Activated naive CD4-positive, alpha-beta T cell treated with anti-CD3 and anti-CD28 coated beads, Interleukin-2, amount 50 U/mL, for 72 hours (primary cell): Measurements from ENCODE around the gene SERF2. TPM values are rescaled to one million over a fixed set of nuclear protein-coding genes. Genes with fewer than 3 reads are reported as not detected.
"Not testable (repeated sequence)": the region's sequence is repeated elsewhere in the genome, so short reads cannot be mapped to it uniquely, and the experiment has no call there.

Source experiments
- ATAC-seq, 2 donors: fragments of 150-1000 bp; cut with Tn5 transposase; 2 replicates each; pipeline ENCODE4 v1.10.0; 2021; ENCODE audit warnings: mild to moderate bottlenecking in 2 of 2, moderate library complexity in 2 of 2
- DNase-seq, 2 donors: peaks; one replicate each; pipeline ENCODE4 v3.0.0; 2021 to 2022; ENCODE audit warnings: low spot score in 2 of 2
- H3K27ac Mint-ChIP-seq, 2 donors: one replicate each; pipeline ENCODE4 v1.8.0; 2022; ENCODE audit warnings: mild to moderate bottlenecking in 2 of 2, mixed read lengths in 2 of 2
- H3K36me3 Mint-ChIP-seq, 2 donors: one replicate each; pipeline ENCODE4 v1.8.0; 2022; ENCODE audit warnings: mixed read lengths in 2 of 2
- H3K9me3 Mint-ChIP-seq, 2 donors: one replicate each; pipeline ENCODE4 v1.8.0; 2022; ENCODE audit warnings: mixed read lengths in 2 of 2
- total RNA-seq, 2 donors: library from RNA; stranded (reverse); gene quantifications; one replicate each; pipeline ENCODE4 v1.2.3, GENCODE V29; 2022

The SERF2 gene
- total RNA-seq = 100 to 1,000 TPM; 714 to 722 TPM

GRCh38 chr15:43791993-43792760 lies at the start of gene SERF2:
SERF2 (plus strand) TSS chr15:43792320; CDS start chr15:43792377, 57 bp downstream.
- Mint-ChIP-seq H3K27ac (peak within 1 kb of the TSS; percentile 98 to 100), H3K9me3 (no peaks in the 10 kb centered on the region), H3K36me3 (peaks cover 38% of the 10 kb centered on the region in 2 donors)
- DNase-seq = peak; percentile 99 to 100
- peak; percentile 90 to 98 for ATAC-seq

GRCh38 chr15:43746245-43746902 lies 45.7 kb upstream of the SERF2 start, which contains the start of gene PDIA3:
PDIA3 (plus strand) TSS chr15:43746438; CDS start chr15:43746540, 102 bp downstream.
- peak within 1 kb of the TSS; percentile 95 to 97 for H3K27ac Mint-ChIP-seq
- ATAC-seq (peak; percentile 86 to 89), DNase-seq (peak; percentile 88 to 92)
- H3K36me3 Mint-ChIP-seq = peaks cover 15 to 29% of the 10 kb centered on the region in 2 donors
- H3K9me3 Mint-ChIP-seq = not testable (repeated sequence)

- not testable (repeated sequence) for DNase-seq
- Mint-ChIP-seq H3K36me3 (peaks cover 17 to 29% of the 10 kb centered on the region in 2 donors), H3K27ac (peak overlapping the region; percentile 95 to 97)
Observed at GRCh38 chr15:43746903-43747309, 45.2 kb upstream of the SERF2 start.

GRCh38 chr15:43748376-43748775 lies 43.7 kb upstream of the SERF2 start:
- Mint-ChIP-seq H3K27ac (peak overlapping the region; percentile 87 to 97), H3K9me3 (no peaks in the 10 kb centered on the region), H3K36me3 (peaks cover 22 to 29% of the 10 kb centered on the region in 2 donors)
- ATAC-seq = no peak
- DNase-seq = no peak

More at GRCh38 chr15:43746903-43747309, 45.2 kb upstream of the SERF2 start:
- ATAC-seq = peak; percentile 27 to 34
- H3K9me3 Mint-ChIP-seq = not testable (repeated sequence)

GRCh38 chr15:43749690-43750345 lies 42.3 kb upstream of the SERF2 start:
- ATAC-seq = peak; percentile 38 to 50
- Mint-ChIP-seq H3K36me3 (peaks cover 22 to 26% of the 10 kb centered on the region in 2 donors), H3K27ac (peak overlapping the region; percentile 44 to 60)

GRCh38 chr15:43751885-43752284 lies 40.2 kb upstream of the SERF2 start:
- peaks cover 17 to 26% of the 10 kb centered on the region in 2 donors for H3K36me3 Mint-ChIP-seq
- ATAC-seq = no peak
- DNase-seq = no peak
- no peaks in the 10 kb centered on the region for H3K9me3 Mint-ChIP-seq
- peak overlapping the region; percentile 8 to 50 for H3K27ac Mint-ChIP-seq

More at GRCh38 chr15:43749690-43750345, 42.3 kb upstream of the SERF2 start:
- peak in 1 of 2 donors; percentile 19 for DNase-seq
- no peaks in the 10 kb centered on the region for H3K9me3 Mint-ChIP-seq

- H3K9me3 Mint-ChIP-seq = no peaks in the 10 kb centered on the region
- H3K27ac Mint-ChIP-seq = peak overlapping the region; percentile 59 to 87
- H3K36me3 Mint-ChIP-seq = peaks cover 19 to 30% of the 10 kb centered on the region in 2 donors
- DNase-seq = no peak
- ATAC-seq = no peak
Observed at GRCh38 chr15:43762824-43763223, 29.3 kb upstream of the SERF2 start.

- H3K27ac Mint-ChIP-seq = peak overlapping the region in 1 of 2 donors; percentile 87
- peaks cover 19 to 30% of the 10 kb centered on the region in 2 donors for H3K36me3 Mint-ChIP-seq
- no peaks in the 10 kb centered on the region for H3K9me3 Mint-ChIP-seq
- ATAC-seq (no peak), DNase-seq (no peak)
Observed at GRCh38 chr15:43763819-43764446, 28.2 kb upstream of the SERF2 start.

- H3K27ac Mint-ChIP-seq = peak overlapping the region in 1 of 2 donors; percentile 39
- ATAC-seq (peak; percentile 59 to 67), DNase-seq (peak in 1 of 2 donors; percentile 65)
- peaks cover 17 to 34% of the 10 kb centered on the region in 2 donors for H3K36me3 Mint-ChIP-seq
- H3K9me3 Mint-ChIP-seq = no peaks in the 10 kb centered on the region
Observed at GRCh38 chr15:43769584-43770228, 22.4 kb upstream of the SERF2 start.

GRCh38 chr15:43771816-43772215 lies 20.3 kb upstream of the SERF2 start:
- ATAC-seq = no peak
- peaks cover 13 to 27% of the 10 kb centered on the region in 2 donors for H3K36me3 Mint-ChIP-seq

GRCh38 chr15:43772624-43773023 lies 19.5 kb upstream of the SERF2 start:
- DNase-seq = no peak
- no peak for ATAC-seq
- no peaks in the 10 kb centered on the region for H3K9me3 Mint-ChIP-seq
- H3K27ac Mint-ChIP-seq = peak overlapping the region in 1 of 2 donors; percentile 36
- peaks cover 13 to 27% of the 10 kb centered on the region in 2 donors for H3K36me3 Mint-ChIP-seq

More at GRCh38 chr15:43771816-43772215, 20.3 kb upstream of the SERF2 start:
- H3K9me3 Mint-ChIP-seq = no peaks in the 10 kb centered on the region
- DNase-seq = no peak
- peak overlapping the region; percentile 36 to 52 for H3K27ac Mint-ChIP-seq

GRCh38 chr15:43774062-43774461 lies 18.1 kb upstream of the SERF2 start:
- Mint-ChIP-seq H3K27ac (peak overlapping the region; percentile 24 to 25), H3K36me3 (peaks cover 13 to 27% of the 10 kb centered on the region in 2 donors), H3K9me3 (no peaks in the 10 kb centered on the region)
- no peak for ATAC-seq
- DNase-seq = no peak

- peak overlapping the region in 1 of 2 donors; percentile 22 for H3K27ac Mint-ChIP-seq
- ATAC-seq = no peak
Observed at GRCh38 chr15:43775411-43775965, 16.6 kb upstream of the SERF2 start.

GRCh38 chr15:43776101-43776717 lies 15.9 kb upstream of the SERF2 start:
- DNase-seq = peak in 1 of 2 donors; percentile 12

More at GRCh38 chr15:43775411-43775965, 16.6 kb upstream of the SERF2 start:
- H3K36me3 Mint-ChIP-seq = peaks cover 4 to 15% of the 10 kb centered on the region in 2 donors
- H3K9me3 Mint-ChIP-seq = no peaks in the 10 kb centered on the region
- DNase-seq = no peak

GRCh38 chr15:43776718-43777266 lies 15.3 kb upstream of the SERF2 start, which contains the start of gene ELL3:
ELL3 (minus strand) TSS chr15:43776966; CDS start chr15:43776901, 65 bp downstream.
- DNase-seq (peak in 1 of 2 donors; percentile 73), ATAC-seq (peak; percentile 71 to 74)
- Mint-ChIP-seq H3K36me3 (peaks cover 0 to 6% of the 10 kb centered on the region in 2 donors), H3K9me3 (no peaks in the 10 kb centered on the region), H3K27ac (peak within 1 kb of the TSS; percentile 91 to 94)

More at GRCh38 chr15:43776101-43776717, 15.9 kb upstream of the SERF2 start:
- H3K27ac Mint-ChIP-seq = peak overlapping the region; percentile 55 to 91
- peak in 1 of 2 donors; percentile 5 for ATAC-seq
- H3K36me3 Mint-ChIP-seq = peaks cover 0 to 8% of the 10 kb centered on the region in 2 donors
- no peaks in the 10 kb centered on the region for H3K9me3 Mint-ChIP-seq
